ENCODE results near the gene CLIP2.
A peak's percentile ranks its signal among the peaks of the same experiment; 100 is the strongest.
"Not testable (repeated sequence)": the region's sequence is repeated elsewhere in the genome, so short reads cannot be mapped to it uniquely, and the experiment has no call there.

The CLIP2 gene

DNA sequence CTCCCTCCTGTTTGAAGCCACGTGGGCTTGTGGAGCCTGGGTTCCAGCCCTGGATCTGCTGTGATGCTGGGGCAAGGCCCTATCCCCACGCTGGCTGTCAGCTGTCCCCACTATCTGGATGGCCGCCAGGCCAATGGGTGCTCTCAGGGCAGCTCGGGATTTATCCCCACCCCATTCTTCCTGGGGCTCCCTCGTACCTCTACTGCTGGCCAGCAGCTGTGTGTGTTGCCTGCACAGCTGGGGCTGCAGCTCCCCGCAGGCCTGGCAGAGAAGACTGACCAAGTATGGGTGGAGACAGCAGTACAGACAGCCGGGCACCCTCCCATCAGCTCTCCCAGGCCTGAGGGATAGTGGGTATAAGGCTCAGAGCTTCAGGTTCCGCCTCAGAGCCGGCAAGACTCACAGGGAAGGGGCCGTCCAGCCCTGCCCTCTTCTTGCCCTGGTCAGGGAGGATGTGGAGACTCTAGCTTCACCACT is 13.6 kb downstream of the CLIP2 start:
- Histone ChIP-seq H3K4me1 (ENCODE audit: control insufficient read depth, insufficient read depth, low read length, poor library complexity, severe bottlenecking) (peaks cover 11% of the 10 kb centered on the region), H3K4me3 (ENCODE audit: extremely low read depth, insufficient read depth, low read length, poor library complexity, severe bottlenecking) (no peak overlapping the region), H3K27ac (ENCODE audit: low read depth, low read length, severe bottlenecking) (no peak overlapping the region), H3K9me3 (ENCODE audit: control insufficient read depth, low read length) (no peaks in the 10 kb centered on the region), H3K36me3 (ENCODE audit: control insufficient read depth, insufficient read depth, low read length) (peaks cover 2% of the 10 kb centered on the region)
- 80 to 87% methylated on average over 6 to 7 of the region's 10 CpGs for WGBS, 2 experiments (ENCODE audit: insufficient coverage in 2 of 2)

GRCh38 chr7:74304550-74304949 is 15.3 kb downstream of the CLIP2 start:
- Histone ChIP-seq H3K27ac (ENCODE audit: low read depth, low read length, severe bottlenecking) (no peak overlapping the region), H3K4me1 (ENCODE audit: control insufficient read depth, insufficient read depth, low read length, poor library complexity, severe bottlenecking) (peaks cover 11% of the 10 kb centered on the region), H3K9me3 (ENCODE audit: control insufficient read depth, low read length) (no peaks in the 10 kb centered on the region), H3K36me3 (ENCODE audit: control insufficient read depth, insufficient read depth, low read length) (peaks cover 7% of the 10 kb centered on the region), H3K4me3 (ENCODE audit: extremely low read depth, insufficient read depth, low read length, poor library complexity, severe bottlenecking) (no peak overlapping the region)
- WGBS, 2 experiments (ENCODE audit: insufficient coverage in 2 of 2), result 95 to 100% methylated on average over 2 of the region's 2 CpGs

DNA sequence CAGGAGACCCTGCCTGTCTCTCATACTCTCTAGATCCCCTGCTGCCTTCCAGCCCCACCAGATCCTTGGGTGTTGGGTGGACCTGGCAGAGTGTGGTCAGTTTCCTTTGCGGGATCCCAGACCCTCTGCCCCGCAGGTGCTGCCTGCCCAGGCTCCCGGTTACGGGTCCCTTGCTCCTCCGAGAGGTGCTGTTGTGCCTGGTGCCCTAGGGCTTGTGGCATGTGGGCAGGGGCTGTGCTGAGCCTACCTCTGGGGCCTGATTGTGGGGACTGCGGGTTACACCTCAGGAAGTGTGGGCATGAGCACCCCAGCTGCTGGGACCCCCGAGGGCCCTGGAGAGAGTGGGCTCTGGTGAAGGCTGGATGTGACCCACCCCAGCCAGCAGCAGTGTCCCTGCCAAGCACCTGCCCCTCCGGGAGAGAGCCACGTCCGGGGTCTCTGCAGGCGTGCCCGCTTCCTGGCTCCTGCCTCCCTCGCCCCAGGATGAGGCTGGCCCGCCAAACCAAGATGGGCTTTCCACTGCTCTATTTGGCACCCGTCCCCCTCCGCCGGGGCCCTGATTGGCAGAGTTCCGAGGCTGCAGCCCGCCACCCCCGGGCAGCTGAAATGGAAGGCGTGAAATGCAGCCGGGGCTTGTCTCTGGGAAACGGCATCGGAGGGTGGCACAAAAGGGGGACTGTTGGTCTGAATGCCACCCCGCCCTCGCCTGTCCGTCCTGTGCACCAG is 17.0 kb downstream of the CLIP2 start:
- no peaks in the 10 kb centered on the region for H3K9me3 ChIP-seq (ENCODE audit: control insufficient read depth, low read length)
- H3K36me3 ChIP-seq (ENCODE audit: control insufficient read depth, insufficient read depth, low read length), result peaks cover 14% of the 10 kb centered on the region
- peak overlapping the region; percentile 59 for H3K27ac ChIP-seq (ENCODE audit: low read depth, low read length, severe bottlenecking)
- WGBS, 2 experiments (ENCODE audit: insufficient coverage in 2 of 2), result 92% methylated on average over 25 to 27 of the region's 27 CpGs
- no peak overlapping the region for H3K4me3 ChIP-seq (ENCODE audit: extremely low read depth, insufficient read depth, low read length, poor library complexity, severe bottlenecking)
- H3K4me1 ChIP-seq (ENCODE audit: control insufficient read depth, insufficient read depth, low read length, poor library complexity, severe bottlenecking), result peaks cover 11% of the 10 kb centered on the region

- no peak overlapping the region for H3K4me3 ChIP-seq (ENCODE audit: extremely low read depth, insufficient read depth, low read length, poor library complexity, severe bottlenecking)
- peaks cover 11% of the 10 kb centered on the region for H3K4me1 ChIP-seq (ENCODE audit: control insufficient read depth, insufficient read depth, low read length, poor library complexity, severe bottlenecking)
- H3K9me3 ChIP-seq (ENCODE audit: control insufficient read depth, low read length), result no peaks in the 10 kb centered on the region
- H3K27ac ChIP-seq (ENCODE audit: low read depth, low read length, severe bottlenecking), result peak overlapping the region; percentile 59
- peaks cover 14% of the 10 kb centered on the region for H3K36me3 ChIP-seq (ENCODE audit: control insufficient read depth, insufficient read depth, low read length)
- WGBS, 2 experiments (ENCODE audit: insufficient coverage in 2 of 2), result 58 to 64% methylated on average over 15 to 16 of the region's 20 CpGs
These were observed 17.7 kb downstream of the CLIP2 start for GRCh38 chr7:74306730-74307469.

DNA sequence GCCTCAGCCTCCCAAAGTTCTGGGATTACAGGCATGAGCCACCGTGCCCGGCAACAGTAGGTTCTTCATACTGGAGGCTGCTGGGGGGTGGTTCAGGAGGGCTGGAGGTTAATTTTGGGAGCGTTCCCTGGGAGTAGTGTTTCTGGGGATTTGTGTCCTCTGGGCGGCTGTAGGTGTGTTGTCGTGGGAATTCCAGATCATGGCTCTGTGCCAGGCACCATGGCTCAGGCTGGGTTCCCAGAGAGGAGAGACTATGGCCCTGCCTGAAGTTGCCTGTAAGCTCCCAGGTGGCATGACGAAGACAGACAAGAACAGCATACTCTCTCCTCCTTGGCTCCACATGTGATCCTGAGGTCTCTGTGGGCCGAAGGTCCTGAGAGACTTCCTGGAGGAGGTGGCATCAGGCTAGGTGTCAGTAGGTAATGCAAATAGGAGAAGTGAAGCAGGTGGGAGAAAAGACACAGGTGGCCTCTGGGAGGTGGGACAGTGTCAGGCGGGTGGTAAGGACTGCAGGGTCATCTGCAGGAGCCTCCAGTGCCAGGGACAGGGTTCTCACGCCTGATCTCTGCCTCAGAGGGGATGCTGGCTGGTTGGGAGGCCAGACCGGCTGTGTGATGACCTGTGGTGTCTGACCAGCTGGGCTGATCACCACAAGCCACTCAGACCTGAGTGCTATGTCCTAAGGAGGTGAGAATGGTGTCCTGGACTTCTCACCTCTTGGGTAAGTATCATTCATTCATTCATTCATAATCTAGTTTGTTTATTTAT is 18.7 kb downstream of the CLIP2 start:
- WGBS, 2 experiments (ENCODE audit: insufficient coverage in 2 of 2), result 84 to 90% methylated on average over 10 of the region's 10 CpGs
- H3K27ac ChIP-seq (ENCODE audit: low read depth, low read length, severe bottlenecking), result no peak overlapping the region

GRCh38 chr7:74309181-74309580 is 20.0 kb downstream of the CLIP2 start:
- Histone ChIP-seq H3K4me1 (ENCODE audit: control insufficient read depth, insufficient read depth, low read length, poor library complexity, severe bottlenecking) (peaks cover 11% of the 10 kb centered on the region), H3K9me3 (ENCODE audit: control insufficient read depth, low read length) (no peaks in the 10 kb centered on the region), H3K4me3 (ENCODE audit: extremely low read depth, insufficient read depth, low read length, poor library complexity, severe bottlenecking) (no peak overlapping the region), H3K27ac (ENCODE audit: low read depth, low read length, severe bottlenecking) (no peak overlapping the region), H3K36me3 (ENCODE audit: control insufficient read depth, insufficient read depth, low read length) (peaks cover 24% of the 10 kb centered on the region)
- 97 to 98% methylated on average over 5 of the region's 6 CpGs for WGBS, 2 experiments (ENCODE audit: insufficient coverage in 2 of 2)

More for the DNA sequence above, 18.7 kb downstream of the CLIP2 start:
- Histone ChIP-seq H3K4me1 (ENCODE audit: control insufficient read depth, insufficient read depth, low read length, poor library complexity, severe bottlenecking) (peaks cover 11% of the 10 kb centered on the region), H3K4me3 (ENCODE audit: extremely low read depth, insufficient read depth, low read length, poor library complexity, severe bottlenecking) (no peak overlapping the region), H3K9me3 (ENCODE audit: control insufficient read depth, low read length) (no peaks in the 10 kb centered on the region), H3K36me3 (ENCODE audit: control insufficient read depth, insufficient read depth, low read length) (peaks cover 20% of the 10 kb centered on the region)

DNA sequence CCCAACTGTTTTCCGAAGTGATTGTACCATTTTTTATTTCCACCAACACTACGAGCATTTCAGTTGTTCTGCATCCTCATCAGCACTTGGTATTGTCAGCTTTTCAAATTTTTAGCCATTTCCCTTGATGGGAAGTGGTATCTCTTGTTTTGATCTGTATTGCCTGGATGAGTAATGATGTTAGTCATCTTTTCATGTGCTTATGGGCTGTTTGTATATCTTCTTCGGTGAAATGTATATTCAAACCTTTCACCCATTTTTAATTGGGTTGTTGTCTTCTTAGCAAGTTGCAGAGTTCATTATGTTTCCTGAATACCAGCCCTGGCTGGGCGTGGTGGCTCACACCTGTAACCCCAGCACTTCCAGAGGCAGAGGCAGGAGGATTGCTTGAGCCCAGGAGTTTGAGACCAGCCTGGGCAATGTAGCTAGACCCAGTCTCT is 22.1 kb downstream of the CLIP2 start:
- peaks cover 8% of the 10 kb centered on the region for H3K4me1 ChIP-seq (ENCODE audit: control insufficient read depth, insufficient read depth, low read length, poor library complexity, severe bottlenecking)
- no peaks in the 10 kb centered on the region for H3K9me3 ChIP-seq (ENCODE audit: control insufficient read depth, low read length)
- no peak overlapping the region for H3K27ac ChIP-seq (ENCODE audit: low read depth, low read length, severe bottlenecking)
- peaks cover 24% of the 10 kb centered on the region for H3K36me3 ChIP-seq (ENCODE audit: control insufficient read depth, insufficient read depth, low read length)
- WGBS, 2 experiments (ENCODE audit: insufficient coverage in 2 of 2), result 93% methylated on average over 2 of the region's 4 CpGs
- no peak overlapping the region for H3K4me3 ChIP-seq (ENCODE audit: extremely low read depth, insufficient read depth, low read length, poor library complexity, severe bottlenecking)

GRCh38 chr7:74312418-74313028 is 23.3 kb downstream of the CLIP2 start:
- Histone ChIP-seq H3K9me3 (ENCODE audit: control insufficient read depth, low read length) (no peaks in the 10 kb centered on the region), H3K4me1 (ENCODE audit: control insufficient read depth, insufficient read depth, low read length, poor library complexity, severe bottlenecking) (no peaks in the 10 kb centered on the region), H3K36me3 (ENCODE audit: control insufficient read depth, insufficient read depth, low read length) (peaks cover 31% of the 10 kb centered on the region), H3K4me3 (ENCODE audit: extremely low read depth, insufficient read depth, low read length, poor library complexity, severe bottlenecking) (no peak overlapping the region), H3K27ac (ENCODE audit: low read depth, low read length, severe bottlenecking) (no peak overlapping the region)
- WGBS, 2 experiments (ENCODE audit: insufficient coverage in 2 of 2), result 84 to 93% methylated on average over 15 to 16 of the region's 16 CpGs

- H3K9me3 ChIP-seq (ENCODE audit: control insufficient read depth, low read length); H3K27ac ChIP-seq (ENCODE audit: low read depth, low read length, severe bottlenecking); H3K4me1 ChIP-seq (ENCODE audit: control insufficient read depth, insufficient read depth, low read length, poor library complexity, severe bottlenecking); H3K4me3 ChIP-seq (ENCODE audit: extremely low read depth, insufficient read depth, low read length, poor library complexity, severe bottlenecking): not testable (repeated sequence)
- peaks cover 49% of the 10 kb centered on the region for H3K36me3 ChIP-seq (ENCODE audit: control insufficient read depth, insufficient read depth, low read length)
- WGBS, 2 experiments (ENCODE audit: insufficient coverage in 2 of 2), result 80% methylated on average over 1 of the region's 4 CpGs; no CpG with 5 or more reads in 1 of the 2 experiments
These were observed 26.7 kb downstream of the CLIP2 start for GRCh38 chr7:74315891-74316290.

GRCh38 chr7:74317146-74317782 is 28.1 kb downstream of the CLIP2 start:
- Histone ChIP-seq H3K4me3 (ENCODE audit: extremely low read depth, insufficient read depth, low read length, poor library complexity, severe bottlenecking) (no peak overlapping the region), H3K27ac (ENCODE audit: low read depth, low read length, severe bottlenecking) (no peak overlapping the region), H3K4me1 (ENCODE audit: control insufficient read depth, insufficient read depth, low read length, poor library complexity, severe bottlenecking) (no peaks in the 10 kb centered on the region), H3K9me3 (ENCODE audit: control insufficient read depth, low read length) (no peaks in the 10 kb centered on the region), H3K36me3 (ENCODE audit: control insufficient read depth, insufficient read depth, low read length) (peaks cover 60% of the 10 kb centered on the region)
- 98% methylated on average over 16 to 19 of the region's 20 CpGs for WGBS, 2 experiments (ENCODE audit: insufficient coverage in 2 of 2)

All from mesodermal cell (in vitro differentiated cells).